MCF 10A (cell line): ENCODE results near the gene RNF31. TPM values are rescaled to one million over a fixed set of nuclear protein-coding genes. Genes with fewer than 3 reads are reported as not detected.

Source experiments
- BruUV-seq: library from RNA; stranded (reverse); fragments of 400-500 nt; replicated peaks from 2 replicates; lab custom pipeline; 2021; lab: Mats Ljungman, UMichigan
- CTCF ChIA-PET: fragments of 300-600 bp; sonication (Branson Sonifier 250); formaldehyde crosslinking; extraction: SDS; loops from one replicate; lab custom pipeline; 2021; ENCODE audit warnings: antibody characterized with exemption, inconsistent platforms; lab: Yijun Ruan, JAX
- POLR2A ChIA-PET: fragments of 300-600, 350-650 bp; sonication (Branson Sonifier 250); formaldehyde crosslinking; extraction: SDS; loops from one replicate; lab custom pipeline; 2020; ENCODE audit warnings: antibody characterized with exemption, inconsistent platforms; lab: Yijun Ruan, JAX
- DNase-seq: peaks from one replicate; pipeline ENCODE4 v3.0.0-alpha.2; 2018; ENCODE audit not compliant: unreplicated experiment
- H3K27ac Mint-ChIP-seq: one replicate; pipeline ENCODE4 v1.8.0; 2022; ENCODE audit warnings: mild to moderate bottlenecking, low read depth, mixed read lengths; ENCODE audit not compliant: unreplicated experiment
- H3K27me3 Mint-ChIP-seq: one replicate; pipeline ENCODE4 v1.8.0; 2022; ENCODE audit warnings: mixed read lengths; ENCODE audit not compliant: insufficient read depth, unreplicated experiment
- H3K36me3 Mint-ChIP-seq: one replicate; pipeline ENCODE4 v1.8.0; 2022; ENCODE audit warnings: mild to moderate bottlenecking, moderate library complexity, mixed read lengths; ENCODE audit not compliant: insufficient read depth, unreplicated experiment
- H3K4me1 Mint-ChIP-seq: one replicate; pipeline ENCODE4 v1.8.0; 2022; ENCODE audit warnings: mixed read lengths; ENCODE audit not compliant: insufficient read depth, unreplicated experiment
- H3K4me3 Mint-ChIP-seq: one replicate; pipeline ENCODE4 v1.8.0; 2022; ENCODE audit warnings: mild to moderate bottlenecking, moderate library complexity, mixed read lengths; ENCODE audit not compliant: unreplicated experiment
- H3K9me3 Mint-ChIP-seq: one replicate; pipeline ENCODE4 v1.8.0; 2022; ENCODE audit warnings: mixed read lengths; ENCODE audit not compliant: unreplicated experiment
- intact Hi-C: fragments of 100-400 bp; cut with micrococcal nuclease; formaldehyde crosslinking; loops from 2 replicates; pipeline ENCODE4 v1.14.1; 2022
- total RNA-seq: library from RNA; stranded (reverse); gene quantifications from 2 replicates; pipeline ENCODE4 v1.2.3, GENCODE V29; 2022
- TF ChIP-seq, protein P1 (sequence below): fragments of 200-600 bp; IDR thresholded peaks from one replicate; pipeline ENCODE4 v1.8.0; 2022; ENCODE audit warnings: antibody characterized with exemption, mild to moderate bottlenecking; ENCODE audit not compliant: unreplicated experiment

Gene RNF31
- total RNA-seq, 1 experiment from 2014 or later: 67.4 TPM

DNA sequence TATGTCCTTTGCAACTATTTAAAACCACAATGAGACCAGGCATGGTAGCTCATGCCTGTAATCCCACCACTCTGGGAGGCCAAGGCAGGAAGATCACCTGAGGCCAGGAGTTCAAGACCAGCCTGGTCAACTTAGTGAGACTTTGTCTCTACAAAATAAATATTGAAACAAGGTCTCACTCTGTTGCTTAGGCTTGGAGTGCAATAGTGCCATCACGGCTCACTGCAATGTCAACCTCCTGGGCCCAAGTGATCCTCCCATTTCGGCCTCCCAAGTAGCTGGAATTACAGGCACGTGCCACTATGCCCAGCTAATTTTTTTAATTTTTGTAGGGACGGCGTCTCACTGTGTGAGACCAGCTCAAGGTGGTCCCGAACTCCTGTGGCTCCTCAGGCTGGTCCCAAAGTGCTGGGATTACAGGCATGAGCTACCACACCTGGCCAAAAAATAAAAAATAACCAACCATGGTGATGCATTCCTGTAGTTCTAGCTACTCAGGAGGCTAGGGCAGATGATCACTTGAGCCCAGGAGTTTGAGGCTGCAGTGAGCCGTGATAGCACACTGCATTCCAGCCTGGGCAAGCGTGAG lies 17.8 kb upstream of the RNF31 start:
- ChIA-PET CTCF (interaction anchor here (1.1 to 1.8 kb wide), 2 partner anchors 11 to 15 kb away, joined by 3 to 4 read pairs; partner anchors contain the start of genes DCAF11 and NRL), POLR2A (interaction anchor here (0.6 to 1.1 kb wide), 4 partner anchors 11 to 19 kb away, joined by 3 to 8 read pairs (median 4); partner anchors contain the start of genes DCAF11, NRL and PSME2)
- Mint-ChIP-seq H3K4me1 (peaks cover 17% of the 10 kb centered on the region), H3K9me3 (no peaks in the 10 kb centered on the region), H3K36me3 (peaks cover 2% of the 10 kb centered on the region), H3K27ac (no peak overlapping the region), H3K27me3 (no peaks in the 10 kb centered on the region), H3K4me3 (no peak overlapping the region)
- DNase-seq: no peak
- intact Hi-C loops: no loop called here
- TF ChIP-seq, protein P1, sequence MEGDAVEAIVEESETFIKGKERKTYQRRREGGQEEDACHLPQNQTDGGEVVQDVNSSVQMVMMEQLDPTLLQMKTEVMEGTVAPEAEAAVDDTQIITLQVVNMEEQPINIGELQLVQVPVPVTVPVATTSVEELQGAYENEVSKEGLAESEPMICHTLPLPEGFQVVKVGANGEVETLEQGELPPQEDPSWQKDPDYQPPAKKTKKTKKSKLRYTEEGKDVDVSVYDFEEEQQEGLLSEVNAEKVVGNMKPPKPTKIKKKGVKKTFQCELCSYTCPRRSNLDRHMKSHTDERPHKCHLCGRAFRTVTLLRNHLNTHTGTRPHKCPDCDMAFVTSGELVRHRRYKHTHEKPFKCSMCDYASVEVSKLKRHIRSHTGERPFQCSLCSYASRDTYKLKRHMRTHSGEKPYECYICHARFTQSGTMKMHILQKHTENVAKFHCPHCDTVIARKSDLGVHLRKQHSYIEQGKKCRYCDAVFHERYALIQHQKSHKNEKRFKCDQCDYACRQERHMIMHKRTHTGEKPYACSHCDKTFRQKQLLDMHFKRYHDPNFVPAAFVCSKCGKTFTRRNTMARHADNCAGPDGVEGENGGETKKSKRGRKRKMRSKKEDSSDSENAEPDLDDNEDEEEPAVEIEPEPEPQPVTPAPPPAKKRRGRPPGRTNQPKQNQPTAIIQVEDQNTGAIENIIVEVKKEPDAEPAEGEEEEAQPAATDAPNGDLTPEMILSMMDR: no peak
- no TSS peak for BruUV-seq

DNA sequence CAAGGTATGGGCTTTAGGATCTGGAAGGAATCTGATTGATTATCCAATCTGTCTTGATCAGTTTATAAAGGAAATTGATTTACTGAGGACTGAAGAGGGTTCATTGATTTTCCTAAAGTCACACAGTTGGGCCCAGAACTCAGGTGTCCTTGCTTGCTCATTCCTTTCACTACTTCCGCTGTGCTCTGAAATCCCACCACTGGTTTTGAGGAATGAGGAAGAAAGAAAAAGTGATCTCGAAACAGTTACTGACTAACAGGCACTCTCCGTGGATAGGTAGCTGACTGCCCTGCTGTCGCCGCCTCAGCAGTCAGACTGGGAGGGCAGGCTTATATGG lies 16.9 kb upstream of the RNF31 start, which contains the start of gene FITM1:
FITM1 (plus strand) TSS at position 280 of the 337 bp plus-strand sequence. CDS start 905 bp downstream, outside the sequence.
- BruUV-seq: no TSS peak
- TF ChIP-seq, protein P1: no peak
- H3K4me3 Mint-ChIP-seq: no peak within 1 kb of the TSS
- H3K9me3 Mint-ChIP-seq: no peaks in the 10 kb centered on the region
- H3K4me1 Mint-ChIP-seq: peaks cover 21% of the 10 kb centered on the region
- ChIA-PET POLR2A (interaction anchor here (0.6 to 12.5 kb wide), 2 partner anchors 14 to 20 kb away, joined by 3 to 252 read pairs; partner anchors contain the start of genes DCAF11 and NRL), CTCF (interaction anchor here (1.1 to 1.8 kb wide), 2 partner anchors 12 to 16 kb away, joined by 3 to 4 read pairs; partner anchors contain the start of genes DCAF11 and NRL)
- H3K36me3 Mint-ChIP-seq: no peaks in the 10 kb centered on the region
- no peak within 1 kb of the TSS for H3K27ac Mint-ChIP-seq
- intact Hi-C loops: no loop called here
- H3K27me3 Mint-ChIP-seq: no peaks in the 10 kb centered on the region
- DNase-seq: no peak

DNA sequence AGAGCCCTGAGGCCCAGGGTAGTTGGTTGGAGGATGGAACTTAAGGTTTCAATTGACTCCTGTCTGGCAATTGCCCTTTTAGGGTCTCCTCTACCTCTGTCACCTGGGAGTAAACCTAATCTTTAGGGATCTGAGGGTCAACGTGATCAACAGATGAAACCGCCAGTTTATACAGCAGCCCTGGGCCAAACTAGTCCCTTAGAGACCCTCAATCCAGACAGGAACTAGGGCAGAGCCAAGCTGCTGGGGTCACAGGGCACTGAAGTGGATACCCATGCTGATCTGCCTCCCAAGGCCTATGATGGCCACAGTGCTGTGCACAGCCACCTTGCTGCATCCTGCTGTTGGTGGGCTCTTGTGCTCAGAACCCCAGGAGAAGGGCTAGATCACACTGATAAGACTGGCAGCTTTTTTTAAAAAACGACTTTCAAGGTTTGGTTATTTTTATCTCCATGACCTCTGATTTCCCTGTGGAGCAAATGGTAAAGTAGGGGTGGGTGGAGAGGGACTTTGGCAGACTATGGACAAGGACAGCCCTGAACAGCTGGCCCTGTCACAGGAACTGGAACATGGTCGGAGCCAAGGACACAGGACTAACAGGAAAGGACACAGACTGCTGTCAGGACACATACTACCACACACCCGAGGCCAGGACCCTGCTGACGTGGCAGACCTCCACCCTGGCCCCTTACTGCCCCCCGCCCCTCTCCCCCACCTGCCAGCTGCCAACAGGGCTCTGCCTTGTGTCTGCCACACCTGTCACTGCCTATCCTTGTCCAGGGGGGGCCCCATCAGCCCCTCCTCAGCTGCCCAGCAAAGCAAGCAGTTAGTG lies 16.4 kb upstream of the RNF31 start:
- TF ChIP-seq, protein P1: no peak
- H3K4me3 Mint-ChIP-seq: no peak overlapping the region
- DNase-seq: no peak
- no peak overlapping the region for H3K27ac Mint-ChIP-seq
- H3K9me3 Mint-ChIP-seq: no peaks in the 10 kb centered on the region
- ChIA-PET POLR2A (interaction anchor here (0.6 to 12.5 kb wide), 3 partner anchors 10 to 837 kb away, joined by 3 to 252 read pairs (median 7); partner anchors contain the start of genes DCAF11, EMC9 and NRL), CTCF (interaction anchor here (0.9 kb wide), 1 partner anchor 29 kb away, joined by 3 read pairs; no protein-coding TSS in a partner anchor)
- intact Hi-C loops: no loop called here
- H3K4me1 Mint-ChIP-seq: peaks cover 26% of the 10 kb centered on the region
- BruUV-seq: no TSS peak
- H3K27me3 Mint-ChIP-seq: no peaks in the 10 kb centered on the region
- no peaks in the 10 kb centered on the region for H3K36me3 Mint-ChIP-seq
